Stomach (tissue), 9 donors: Measurements from ENCODE around the gene TUBE1. TPM values are rescaled to one million over a fixed set of nuclear protein-coding genes. Genes with fewer than 3 reads are reported as not detected.

ENCODE experiments used
- DNase-seq, 2 donors: peaks; one replicate each; pipeline versions ENCODE4 v3.0.0 to v3.0.0-alpha.2; 2013 to 2019
- H3K27ac ChIP-seq, 5 donors: fragments of 200-600 bp in 4 of 5; sonication (generic) in 4 of 5; one replicate each; pipeline ENCODE4 v1.5.1; 2013 to 2019; ENCODE audit warnings: mild to moderate bottlenecking in 1 of 5, moderate library complexity in 1 of 5
- H3K27me3 ChIP-seq, 3 donors: fragments of 200-600 bp; sonication (generic); one replicate each; pipeline ENCODE4 v1.5.1; 2017 to 2019; ENCODE audit warnings: mixed run types in 1 of 3
- H3K36me3 ChIP-seq, 4 donors: fragments of 200-600 bp; sonication (generic); 1 replicate in 3 of 4; 2 replicates in 1 of 4; pipeline ENCODE4 v1.5.1; 2016 to 2019
- H3K4me1 ChIP-seq, 4 donors: fragments of 200-600 bp; sonication (generic); one replicate each; pipeline ENCODE4 v1.5.1; 2016 to 2019
- H3K4me3 ChIP-seq, 4 donors: fragments of 200-600 bp; sonication (generic) in 3 of 4; one replicate each; pipeline ENCODE4 v1.5.1; 2016 to 2019; ENCODE audit warnings: mild to moderate bottlenecking in 1 of 4
- H3K9me3 ChIP-seq, 4 donors: fragments of 200-600 bp; sonication (generic); one replicate each; pipeline ENCODE4 v1.5.1; 2016 to 2019
- EP300 ChIP-seq: sonication (generic); formaldehyde crosslinking; IDR thresholded peaks from one replicate; pipeline ENCODE4 v1.6.1; 2017; ENCODE audit warnings: antibody characterized with exemption
- POLR2A ChIP-seq, 4 donors: fragments of 450-650 bp; IDR thresholded peaks; one replicate each; pipeline ENCODE4 v1.6.1; 2016; ENCODE audit warnings: antibody characterized with exemption in 4 of 4, control low read depth in 2 of 4, mild to moderate bottlenecking in 1 of 4, moderate library complexity in 1 of 4
- POLR2AphosphoS5 ChIP-seq, 3 donors: sonication (generic); formaldehyde crosslinking; IDR thresholded peaks; one replicate each; pipeline ENCODE4 v1.6.1; 2016; ENCODE audit warnings: antibody characterized with exemption in 3 of 3
- WGBS, 5 donors: extraction: QIAGEN DNeasy Blood & Tissue Kit in 3 of 5; methylation state at CpG; one replicate each; pipeline versions ENCODE4 v1.1.5 to v1.1.7; 2013 to 2018; 5-methylcytosine and 5-hydroxymethylcytosine counted together
- intact Hi-C: fragments of 100-400 bp; cut with DNase I; formaldehyde crosslinking; loops from one replicate; pipeline ENCODE4 v1.15.1; 2023; ENCODE audit warnings: low total_unique reads
- polyA plus RNA-seq, 3 donors: library from polyadenylated mRNA; stranded (reverse); fragments of 200-250 nt; gene quantifications; one replicate each; pipeline ENCODE4 v1.2.3, GENCODE V29; 2013
- total RNA-seq, 5 donors: library from RNA; depleted of rRNA; stranded (reverse); fragments of >200 nt; gene quantifications; one replicate each; pipeline versions ENCODE4 v1.1.0 to v1.2.3, GENCODE V29; 2014 to 2016
- TF ChIP-seq, protein P1 (sequence below), 7 experiments: fragments of 450-650 bp in 4 of 7; fragments of 200-600 bp in 3 of 7; sonication (generic) in 3 of 7; IDR thresholded peaks; one replicate each; pipeline ENCODE4 v1.5.1; 2016 to 2019; ENCODE audit warnings: antibody characterized with exemption in 7 of 7, control low read depth in 2 of 7, mild to moderate bottlenecking in 1 of 7
- donor health status: healthy with polysubstance abuse.
- donor health status: Bipolar disorder and iron deficiency.
- donor health status: healthy.

The TUBE1 gene
- total and polyA plus RNA-seq, 8 donors, result 9.3 to 104 (median 22.1) TPM

DNA sequence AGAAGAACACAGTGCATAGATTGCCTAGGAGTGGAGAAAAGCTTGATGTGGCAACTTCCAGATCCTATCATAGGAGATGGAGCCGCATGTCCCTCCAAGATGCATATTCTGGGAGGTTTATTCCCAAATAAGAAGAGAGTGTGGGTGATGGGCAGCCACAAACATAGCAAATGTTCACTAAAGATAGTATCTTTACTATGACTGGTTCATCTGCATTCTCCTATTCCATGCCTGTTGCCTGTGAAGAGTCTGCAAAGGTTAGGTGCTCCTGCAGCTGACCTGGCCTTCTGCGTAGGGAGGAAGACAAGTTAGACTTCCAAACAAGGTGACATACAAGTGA, 47.9 kb downstream of the TUBE1 start:
- TF ChIP-seq EP300 (no peak), POLR2AphosphoS5 (IDR thresholded peaks at IDR 0.05) (no peak), POLR2A (IDR thresholded peaks at IDR 0.05) (no peak)
- TF ChIP-seq, protein P1, sequence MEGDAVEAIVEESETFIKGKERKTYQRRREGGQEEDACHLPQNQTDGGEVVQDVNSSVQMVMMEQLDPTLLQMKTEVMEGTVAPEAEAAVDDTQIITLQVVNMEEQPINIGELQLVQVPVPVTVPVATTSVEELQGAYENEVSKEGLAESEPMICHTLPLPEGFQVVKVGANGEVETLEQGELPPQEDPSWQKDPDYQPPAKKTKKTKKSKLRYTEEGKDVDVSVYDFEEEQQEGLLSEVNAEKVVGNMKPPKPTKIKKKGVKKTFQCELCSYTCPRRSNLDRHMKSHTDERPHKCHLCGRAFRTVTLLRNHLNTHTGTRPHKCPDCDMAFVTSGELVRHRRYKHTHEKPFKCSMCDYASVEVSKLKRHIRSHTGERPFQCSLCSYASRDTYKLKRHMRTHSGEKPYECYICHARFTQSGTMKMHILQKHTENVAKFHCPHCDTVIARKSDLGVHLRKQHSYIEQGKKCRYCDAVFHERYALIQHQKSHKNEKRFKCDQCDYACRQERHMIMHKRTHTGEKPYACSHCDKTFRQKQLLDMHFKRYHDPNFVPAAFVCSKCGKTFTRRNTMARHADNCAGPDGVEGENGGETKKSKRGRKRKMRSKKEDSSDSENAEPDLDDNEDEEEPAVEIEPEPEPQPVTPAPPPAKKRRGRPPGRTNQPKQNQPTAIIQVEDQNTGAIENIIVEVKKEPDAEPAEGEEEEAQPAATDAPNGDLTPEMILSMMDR (IDR thresholded peaks at IDR 0.05), result no peak
- 50 to 96% (median 73%) methylated on average over 2 of the region's 2 CpGs for WGBS, 5 donors
- Histone ChIP-seq H3K4me1 (peaks cover 0 to 24% (median 12%) of the 10 kb centered on the region in 4 donors), H3K9me3 (no peaks in the 10 kb centered on the region), H3K36me3 (no peaks in the 10 kb centered on the region), H3K4me3 (no peak overlapping the region), H3K27me3 (no peaks in the 10 kb centered on the region), H3K27ac (peak overlapping the region in 1 of 5 donors; percentile 81)
- DNase-seq, result no peak
- intact Hi-C loops, result loop anchor here (10.0 kb wide), 2 partner anchors 325 to 775 kb away; no protein-coding TSS in a partner anchor

DNA sequence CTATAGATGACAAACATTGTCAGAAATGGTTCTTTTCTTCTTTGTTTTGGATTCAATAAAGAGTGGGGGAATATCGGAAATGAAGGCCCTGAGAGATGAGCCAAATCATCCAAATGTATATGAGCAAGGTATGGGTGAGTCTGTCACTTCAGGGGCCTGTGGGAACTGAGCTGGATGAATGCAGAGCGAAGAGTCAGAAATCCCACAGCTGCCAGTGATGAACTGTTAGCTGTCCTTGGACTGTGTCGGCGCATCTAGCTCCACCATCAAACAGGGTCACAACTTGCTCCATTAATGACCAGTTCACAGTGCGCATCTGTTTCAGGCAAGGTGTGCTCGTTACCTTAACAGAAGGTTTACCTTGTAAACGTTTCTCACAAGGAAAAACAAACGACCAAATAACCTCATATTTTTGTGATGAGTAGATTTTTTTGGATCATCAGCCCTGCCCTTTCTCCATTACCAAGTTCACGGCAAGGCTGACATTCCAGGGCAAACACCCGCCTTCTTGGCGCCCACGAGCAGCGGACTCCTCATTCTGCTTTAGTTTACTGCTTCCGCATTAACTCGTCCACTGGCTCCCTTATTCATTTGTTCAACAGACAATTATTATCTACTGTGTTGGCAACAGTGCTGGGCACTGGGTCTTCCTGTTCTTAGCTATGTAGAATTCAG, 48.4 kb downstream of the TUBE1 start:
- intact Hi-C loops, result loop anchor here (10.0 kb wide), 2 partner anchors 324 to 774 kb away; no protein-coding TSS in a partner anchor
- peaks cover 0 to 19% (median 9%) of the 10 kb centered on the region in 4 donors for H3K4me1 ChIP-seq
- no peaks in the 10 kb centered on the region for H3K36me3 ChIP-seq
- 84 to 86% (median 86%) methylated on average over 15 of the region's 15 CpGs for WGBS, 5 donors
- H3K4me3 ChIP-seq, result no peak overlapping the region
- TF ChIP-seq POLR2AphosphoS5 (IDR thresholded peaks at IDR 0.05) (no peak), EP300 (no peak), POLR2A (IDR thresholded peaks at IDR 0.05) (no peak)
- DNase-seq, result no peak
- no peaks in the 10 kb centered on the region for H3K9me3 ChIP-seq
- H3K27me3 ChIP-seq, result no peaks in the 10 kb centered on the region
- H3K27ac ChIP-seq, result peak overlapping the region in 3 of 5 donors; percentile 40 to 81 (median 47)

DNA sequence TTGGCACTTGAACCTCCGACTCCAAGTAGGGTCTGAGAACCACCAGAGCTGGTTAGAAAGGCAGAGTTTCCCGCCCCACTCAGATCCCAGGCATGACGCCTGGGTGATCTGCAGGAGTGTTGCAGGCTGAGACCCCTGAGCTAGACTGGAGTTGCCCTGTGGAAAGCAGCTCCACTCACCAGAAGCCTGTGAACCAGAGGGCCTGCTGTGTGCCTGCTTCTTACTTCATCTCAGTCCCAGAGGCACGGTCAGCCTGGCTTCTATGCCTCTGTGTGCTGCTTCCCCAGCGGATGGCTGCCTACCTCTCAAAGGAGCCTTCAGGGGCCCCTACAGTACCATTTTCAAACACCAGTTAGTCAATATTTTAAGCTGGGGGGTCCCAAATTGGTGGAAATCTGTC, 49.0 kb downstream of the TUBE1 start:
- Histone ChIP-seq H3K27ac (peak overlapping the region in 4 of 5 donors; percentile 40 to 81 (median 54)), H3K4me1 (peaks cover 0 to 16% (median 8%) of the 10 kb centered on the region in 4 donors), H3K36me3 (no peaks in the 10 kb centered on the region), H3K4me3 (no peak overlapping the region), H3K27me3 (no peaks in the 10 kb centered on the region), H3K9me3 (no peaks in the 10 kb centered on the region)
- no peak for DNase-seq
- 68 to 85% (median 75%) methylated on average over 4 to 5 of the region's 5 CpGs for WGBS, 5 donors
- intact Hi-C loops, result loop anchor here (10.0 kb wide), 2 partner anchors 323 to 773 kb away; no protein-coding TSS in a partner anchor
- TF ChIP-seq, protein P1 (IDR thresholded peaks at IDR 0.05), result no peak
- TF ChIP-seq POLR2AphosphoS5 (IDR thresholded peaks at IDR 0.05) (no peak), EP300 (no peak), POLR2A (IDR thresholded peaks at IDR 0.05) (no peak)

DNA sequence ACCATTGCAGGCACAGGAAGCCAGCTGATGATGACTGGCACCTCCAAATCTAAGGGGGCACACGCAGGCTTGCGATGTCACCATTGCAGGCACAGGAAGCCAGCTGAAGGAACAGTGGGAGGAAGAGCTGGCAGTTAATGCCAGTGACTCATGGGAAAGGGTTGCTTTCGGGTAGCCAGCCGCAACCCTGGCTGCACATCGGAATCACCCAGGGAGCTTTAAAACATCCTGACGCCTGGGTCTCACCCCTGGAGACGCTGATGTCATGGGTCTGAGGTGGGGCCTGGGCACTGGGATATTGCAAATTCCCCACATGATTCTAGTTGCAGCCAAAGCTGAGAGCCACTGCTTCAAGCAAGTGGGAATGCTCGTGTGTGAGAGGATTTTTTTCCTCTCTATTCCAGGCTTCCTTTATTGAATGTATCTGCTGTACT, 49.5 kb downstream of the TUBE1 start:
- intact Hi-C loops, result loop anchor here (10.0 kb wide), 2 partner anchors 323 to 773 kb away; no protein-coding TSS in a partner anchor
- Histone ChIP-seq H3K36me3 (no peaks in the 10 kb centered on the region), H3K4me3 (no peak overlapping the region), H3K9me3 (no peaks in the 10 kb centered on the region), H3K27ac (peak overlapping the region in 4 of 5 donors; percentile 40 to 81 (median 54)), H3K27me3 (no peaks in the 10 kb centered on the region), H3K4me1 (peaks cover 0 to 14% (median 7%) of the 10 kb centered on the region in 4 donors)
- DNase-seq, result peak in 1 of 2 donors; percentile 28
- 44 to 81% (median 72%) methylated on average over 3 to 8 of the region's 8 CpGs for WGBS, 5 donors
- peak in 2 of 3 donors; percentile 60 to 66 for TF ChIP-seq POLR2AphosphoS5 (IDR thresholded peaks at IDR 0.05)
- TF ChIP-seq, protein P1 (IDR thresholded peaks at IDR 0.05), result no peak
